Femur (tissue), 1 donor: ENCODE data around the gene NPAS4.
"Not testable (repeated sequence)": the region's sequence is repeated elsewhere in the genome, so short reads cannot be mapped to it uniquely, and the experiment has no call there.

ENCODE experiments used
- DNase-seq: peaks from one replicate; pipeline ENCODE4 v3.0.0-alpha.2; 2017

Gene NPAS4

GRCh38 chr11:66459138-66459778 lies 38.4 kb downstream of the NPAS4 start:
- DNase-seq: no peak

DNA sequence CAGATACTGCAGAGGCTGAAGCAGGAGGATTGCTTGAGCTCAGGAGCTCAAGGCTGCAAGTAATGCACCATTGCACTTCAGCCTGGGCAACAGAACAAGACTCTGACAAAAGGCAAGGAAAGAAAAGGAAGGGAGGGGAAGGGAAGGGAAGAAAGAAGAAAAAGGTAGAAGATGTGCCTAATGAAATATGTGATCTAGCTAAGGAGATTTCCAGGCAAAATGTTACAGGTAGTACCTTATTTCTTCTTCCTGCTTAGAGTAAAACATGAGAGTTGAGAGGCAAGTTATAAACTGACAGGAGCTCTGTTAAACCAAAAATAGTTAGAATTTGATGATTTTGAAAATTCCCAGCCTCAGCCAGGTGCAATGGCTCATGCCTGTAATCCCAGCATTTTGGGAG lies 41.2 kb downstream of the NPAS4 start:
- no peak for DNase-seq

- no peak for DNase-seq
Observed at GRCh38 chr11:66462911-66463310, 42.1 kb downstream of the NPAS4 start.

- DNase-seq: not testable (repeated sequence)
Observed at GRCh38 chr11:66464116-66464515, 43.3 kb downstream of the NPAS4 start.

GRCh38 chr11:66464916-66465315 lies 44.1 kb downstream of the NPAS4 start:
- no peak for DNase-seq

DNA sequence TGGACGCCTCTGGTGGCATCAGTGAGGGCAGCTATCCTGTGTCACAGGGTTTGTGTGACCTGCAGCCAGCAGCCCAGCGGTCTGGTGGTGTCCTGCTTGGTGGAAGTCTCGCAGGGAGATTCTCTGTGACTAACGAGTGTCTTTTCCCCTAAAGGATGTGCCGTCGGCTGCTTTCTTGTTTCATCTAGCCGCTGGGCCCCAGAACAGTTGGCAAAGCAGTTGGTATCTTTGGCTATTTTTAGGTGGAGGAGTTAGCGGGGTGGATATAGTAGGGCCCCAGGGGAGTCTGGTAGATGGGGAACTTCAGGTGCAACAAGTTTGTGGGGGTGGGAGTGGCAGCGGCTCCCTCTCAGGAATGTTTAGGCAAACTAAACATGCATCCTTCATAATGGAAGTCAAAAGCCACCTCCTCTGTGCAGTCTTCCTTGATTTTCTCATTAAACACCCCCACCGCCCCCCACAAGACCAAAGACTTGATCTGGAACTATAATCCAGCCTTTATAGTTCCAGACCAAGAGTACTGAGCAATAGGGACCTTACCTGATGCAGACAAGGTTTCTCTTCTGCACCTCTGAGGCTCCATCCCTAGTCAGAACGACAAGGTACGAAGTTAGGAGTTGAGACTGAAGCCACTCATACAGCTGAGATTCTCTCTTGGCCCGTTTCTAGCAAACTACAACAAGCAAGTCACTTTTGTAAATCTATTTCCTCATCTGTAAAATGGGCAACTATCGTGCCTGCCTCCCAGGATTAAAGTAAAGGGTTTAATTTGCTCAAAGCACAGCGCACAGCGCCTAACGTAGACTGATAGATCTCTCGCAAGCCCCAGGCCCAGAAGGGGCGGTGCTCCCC lies 44.8 kb downstream of the NPAS4 start:
- DNase-seq: no peak

DNA sequence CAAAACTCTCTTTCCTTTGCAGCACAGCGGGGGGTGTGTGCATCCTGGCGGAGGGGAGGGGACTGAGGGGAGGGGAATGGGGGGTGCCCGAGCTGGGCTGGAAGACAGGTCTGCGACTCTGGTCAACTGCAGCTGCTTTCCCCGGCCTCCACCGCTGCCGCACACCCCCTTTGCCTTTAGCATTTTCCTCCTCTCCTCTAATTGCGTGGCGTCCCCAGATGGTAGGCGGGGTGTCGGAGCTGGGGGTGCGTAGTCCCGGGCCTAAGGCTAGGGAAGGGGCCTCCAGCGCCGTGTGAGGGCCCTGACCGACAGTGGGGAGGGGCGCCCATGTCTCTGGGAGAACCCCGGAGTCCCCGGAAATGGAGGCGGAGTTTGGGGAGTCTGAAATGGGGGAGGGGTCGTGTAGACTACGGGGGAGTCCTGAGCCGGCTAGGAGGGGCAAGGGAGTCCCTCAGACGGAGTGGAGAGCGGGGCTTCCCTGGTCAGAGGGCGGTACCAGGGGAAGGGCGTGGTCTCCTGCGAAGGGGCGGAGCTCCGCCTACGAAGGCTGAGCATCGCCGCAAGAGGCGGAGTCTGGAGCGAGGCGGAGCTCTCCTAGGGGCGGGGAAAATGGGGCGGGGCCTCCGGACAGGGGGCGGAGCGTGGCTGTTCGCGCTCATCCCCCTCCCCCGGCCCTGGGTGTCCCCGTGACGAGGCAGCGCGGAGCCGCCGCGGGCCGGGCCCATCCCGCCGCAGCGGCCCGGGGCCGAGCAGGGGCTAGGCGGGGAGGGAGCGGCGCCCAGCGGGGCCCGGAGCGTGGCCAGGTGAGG lies 45.6 kb downstream of the NPAS4 start, which contains the start of gene PELI3:
PELI3 (plus strand) TSS at position 681 of the 809 bp plus-strand sequence. CDS start 1,224 bp downstream, outside the sequence.
- DNase-seq: peak; percentile 97

DNA sequence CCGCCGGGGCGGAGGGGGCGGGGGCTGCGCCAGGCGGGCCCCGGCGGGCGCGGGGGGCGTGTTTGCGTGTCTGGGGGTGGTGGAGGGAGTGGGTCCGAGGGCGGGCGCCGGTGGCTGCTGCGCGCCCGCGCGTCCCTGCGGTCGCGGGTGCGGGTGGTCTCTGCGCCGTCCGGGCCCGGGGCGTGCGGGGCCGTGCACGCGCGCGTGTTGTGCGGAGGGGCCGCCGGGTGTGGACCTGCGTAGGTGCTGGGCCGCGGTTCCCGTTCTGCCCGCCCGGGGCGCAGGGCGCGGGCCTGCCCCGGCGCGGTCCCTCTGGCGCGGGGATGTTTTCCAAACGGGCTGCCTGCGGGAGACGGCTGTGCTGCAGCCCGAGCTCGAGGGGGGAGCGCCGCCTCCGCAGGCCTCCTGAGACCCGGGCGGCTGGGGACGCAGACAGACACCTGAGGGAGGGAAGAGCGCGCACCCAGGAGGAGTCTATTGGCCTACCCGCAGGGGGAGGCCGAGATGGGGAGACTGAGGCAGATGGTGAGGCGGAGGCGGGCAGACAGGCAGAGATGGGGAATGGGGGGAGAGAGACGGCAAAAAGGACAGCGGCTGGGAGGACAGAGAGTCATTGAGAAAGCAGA lies 46.3 kb downstream of the NPAS4 start:
- peak; percentile 52 for DNase-seq

- DNase-seq: no peak
Observed at GRCh38 chr11:66467756-66468155, 46.9 kb downstream of the NPAS4 start.

- DNase-seq: no peak
Observed at GRCh38 chr11:66468691-66469090, 47.9 kb downstream of the NPAS4 start.

DNA sequence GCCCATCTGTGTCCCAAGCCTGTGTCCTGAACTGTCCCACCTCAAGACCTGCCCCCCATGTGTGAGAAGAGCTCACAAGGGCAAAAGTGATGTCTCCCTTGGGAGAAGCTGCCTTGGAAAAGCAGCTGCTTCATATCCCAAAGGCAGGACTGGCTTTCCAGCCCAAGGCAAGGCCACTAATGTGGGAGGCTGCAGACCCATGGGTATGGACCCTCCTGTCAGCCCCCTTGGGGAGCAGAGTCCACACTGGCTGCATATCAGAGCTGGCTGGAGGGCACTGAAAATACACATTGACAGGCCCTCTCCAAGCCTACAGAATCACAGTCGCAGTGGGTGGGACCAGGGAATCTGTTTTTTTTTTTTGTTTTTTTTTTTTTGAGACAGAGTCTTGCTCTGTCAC lies 48.6 kb downstream of the NPAS4 start:
- no peak for DNase-seq

DNA sequence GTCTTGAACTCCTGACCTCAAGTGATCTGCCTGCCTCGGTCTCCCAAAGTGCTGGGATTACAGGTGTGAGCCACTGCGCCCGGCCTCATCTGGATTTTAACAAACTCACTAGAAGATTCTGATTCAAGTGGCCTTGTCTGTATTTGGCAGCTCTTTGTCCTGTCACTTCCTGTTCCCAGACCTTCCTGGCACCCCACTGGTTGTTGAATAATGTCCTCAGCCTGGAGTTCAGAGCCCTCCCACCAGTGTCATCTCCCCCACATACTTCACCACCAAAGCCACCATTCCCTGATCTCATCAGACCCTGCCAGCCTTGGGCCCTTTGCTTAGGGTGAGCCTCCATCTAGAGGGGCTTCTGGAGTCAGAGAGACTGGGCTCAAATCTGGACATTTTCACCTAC lies 49.2 kb downstream of the NPAS4 start:
- no peak for DNase-seq

GRCh38 chr11:66471142-66471541 lies 50.3 kb downstream of the NPAS4 start:
- DNase-seq: no peak

GRCh38 chr11:66472054-66472453 lies 51.2 kb downstream of the NPAS4 start:
- no peak for DNase-seq

DNA sequence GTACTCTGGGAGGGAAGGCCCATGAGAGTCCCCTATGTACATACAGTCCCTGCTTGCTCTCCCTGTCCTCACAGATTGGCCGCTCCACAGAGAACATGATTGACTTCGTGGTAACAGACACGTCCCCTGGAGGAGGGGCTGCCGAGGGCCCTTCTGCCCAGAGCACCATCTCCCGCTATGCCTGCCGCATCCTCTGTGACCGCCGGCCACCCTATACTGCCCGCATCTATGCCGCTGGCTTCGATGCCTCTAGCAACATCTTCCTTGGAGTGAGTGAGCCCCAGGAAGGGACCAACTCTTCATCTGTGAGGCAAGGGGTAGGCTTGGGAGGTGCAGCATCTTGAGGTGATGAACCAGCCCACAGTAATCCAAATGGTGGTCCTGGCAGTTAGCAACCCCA lies 52.3 kb downstream of the NPAS4 start:
- DNase-seq: no peak

DNA sequence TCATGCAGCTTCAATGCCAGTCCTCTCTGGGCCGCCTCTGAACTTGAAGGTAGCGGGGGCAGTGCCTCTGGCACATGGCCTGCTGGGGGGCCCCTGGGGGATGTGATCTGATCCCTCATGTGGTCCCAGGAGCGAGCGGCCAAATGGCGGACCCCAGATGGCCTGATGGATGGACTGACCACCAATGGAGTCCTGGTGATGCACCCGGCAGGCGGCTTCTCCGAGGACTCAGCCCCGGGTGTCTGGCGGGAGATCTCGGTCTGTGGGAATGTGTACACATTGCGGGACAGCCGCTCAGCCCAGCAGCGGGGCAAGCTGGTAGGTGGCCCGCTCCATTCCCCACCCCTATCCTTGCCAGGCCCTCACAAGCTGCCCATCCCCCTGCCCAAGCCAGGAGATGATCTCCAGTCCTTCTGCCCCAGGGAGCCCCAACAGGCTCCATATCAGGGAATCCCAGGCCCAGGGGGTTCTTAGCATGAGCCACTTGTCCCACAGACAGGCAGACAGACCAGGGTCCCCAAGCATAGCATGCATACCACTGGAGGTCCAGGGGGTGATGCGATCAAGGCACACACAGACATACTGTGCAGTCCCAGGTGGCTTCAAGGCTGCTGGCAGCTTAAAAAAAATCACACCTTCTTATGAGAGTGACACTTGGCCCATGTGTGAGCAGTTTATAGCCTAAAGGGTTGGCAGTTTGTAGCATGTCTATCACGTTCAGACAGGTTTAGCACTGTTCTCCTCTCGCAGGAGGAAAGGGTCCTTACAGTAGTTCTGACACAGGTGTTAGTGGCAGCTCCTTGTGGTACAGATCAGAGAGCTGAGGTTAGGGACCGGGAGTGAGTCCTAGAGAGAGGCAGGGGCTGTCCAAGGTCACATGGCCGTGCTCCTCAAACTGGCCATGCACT lies 53.0 kb downstream of the NPAS4 start:
- DNase-seq: no peak

GRCh38 chr11:66475349-66476172 lies 54.7 kb downstream of the NPAS4 start:
- no peak for DNase-seq
